HCEC 1CT (cell line): ENCODE measurements around the gene TMEM129.
A peak's percentile ranks its signal among the peaks of the same experiment; 100 is the strongest.

Source experiments
- DNase-seq: peaks from one replicate; pipeline ENCODE4 v3.0.0-alpha.2; 2017

Gene TMEM129

GRCh38 chr4:1743551-1743950 lies 22.4 kb upstream of the TMEM129 start:
- DNase-seq = no peak

- DNase-seq = no peak
Measured at GRCh38 chr4:1741208-1741607, 20.1 kb upstream of the TMEM129 start.

DNA sequence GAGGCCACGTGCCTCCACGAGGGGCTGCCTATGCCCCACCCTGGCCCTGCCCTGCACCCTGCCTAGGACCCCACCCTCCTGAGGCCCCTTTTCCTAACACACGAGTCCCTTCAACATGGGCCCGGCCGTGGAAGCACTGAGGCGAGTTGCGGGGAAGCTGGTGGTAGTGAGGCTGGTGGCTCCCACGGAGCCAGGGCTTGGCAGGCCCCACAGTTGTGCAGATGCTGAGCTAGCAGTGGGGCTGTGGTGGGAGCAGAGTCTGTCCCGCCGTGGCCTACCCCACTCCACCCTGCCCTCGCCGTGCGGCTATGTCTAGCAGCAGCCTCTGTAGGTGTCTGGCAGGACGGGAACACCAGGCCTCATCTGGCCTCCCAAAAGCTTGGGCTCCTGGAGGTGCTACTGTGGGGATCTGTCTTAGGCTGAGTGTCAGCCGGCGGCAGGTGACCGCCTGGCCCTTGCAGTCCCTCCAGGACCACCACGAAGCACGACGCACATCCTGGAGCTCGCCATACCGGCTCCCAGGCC lies 19.0 kb upstream of the TMEM129 start:
- DNase-seq = no peak

- no peak for DNase-seq
Measured at GRCh38 chr4:1739358-1739757, 18.2 kb upstream of the TMEM129 start.

DNA sequence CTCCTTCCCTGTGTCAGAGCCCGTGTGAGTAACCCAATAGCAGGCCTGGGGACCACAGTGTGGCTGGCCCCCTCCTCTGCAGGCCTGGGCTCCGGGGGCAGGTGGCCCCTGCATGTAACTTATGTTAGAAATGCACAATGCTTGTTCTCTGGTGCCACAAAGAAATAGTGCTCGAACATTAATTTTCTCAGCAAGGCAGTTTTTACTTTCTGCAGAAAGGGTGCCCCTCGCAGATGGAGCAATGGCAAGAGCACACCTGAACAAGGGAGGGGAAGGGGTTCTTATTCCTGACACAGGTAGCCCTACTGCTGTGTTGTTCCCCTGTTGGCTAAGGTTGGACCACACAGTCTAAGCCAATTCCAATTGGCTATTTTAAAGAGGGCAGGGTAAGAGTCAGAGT lies 17.3 kb upstream of the TMEM129 start:
- DNase-seq = no peak

GRCh38 chr4:1737666-1738065 lies 16.5 kb upstream of the TMEM129 start:
- no peak for DNase-seq

DNA sequence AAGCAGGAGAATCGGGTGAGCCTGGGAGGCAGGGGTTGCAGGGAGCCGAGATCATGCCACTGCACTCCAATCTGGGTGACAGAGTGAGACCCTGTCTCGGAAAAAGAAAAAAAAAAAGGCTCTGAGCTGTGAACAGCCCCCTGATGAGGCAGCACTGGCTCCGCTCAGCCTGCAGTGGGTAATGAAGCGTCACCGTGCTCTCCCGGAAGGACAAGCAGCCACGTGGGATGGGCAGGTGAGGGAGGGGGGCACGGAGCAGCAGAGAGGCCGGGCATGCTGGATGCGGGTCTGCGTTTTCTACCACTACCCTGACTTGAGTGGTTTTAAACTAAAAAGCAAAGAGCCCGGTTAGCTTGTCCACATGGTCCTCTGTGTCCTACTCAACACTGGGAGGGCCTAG lies 15.7 kb upstream of the TMEM129 start:
- no peak for DNase-seq

DNA sequence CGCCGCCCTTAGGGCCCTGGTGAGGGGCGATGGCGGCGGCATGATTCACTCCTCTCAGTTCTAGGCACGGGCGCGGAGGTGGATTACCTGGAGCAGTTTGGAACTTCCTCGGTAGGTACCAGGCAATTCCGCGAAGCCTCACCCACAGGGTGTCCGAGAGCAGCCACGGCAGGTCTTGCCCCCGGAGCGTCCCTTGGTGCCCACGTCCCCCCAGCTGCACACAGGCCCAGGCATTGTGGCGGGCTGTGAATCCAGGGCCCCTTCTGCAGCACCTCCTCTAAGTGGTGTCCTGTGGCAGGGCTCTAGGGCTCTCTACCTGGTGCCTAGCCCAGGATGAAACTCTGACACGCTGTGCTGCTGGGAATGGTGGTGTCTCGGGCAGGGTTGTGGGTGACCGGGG lies 14.1 kb upstream of the TMEM129 start:
- DNase-seq = no peak

DNA sequence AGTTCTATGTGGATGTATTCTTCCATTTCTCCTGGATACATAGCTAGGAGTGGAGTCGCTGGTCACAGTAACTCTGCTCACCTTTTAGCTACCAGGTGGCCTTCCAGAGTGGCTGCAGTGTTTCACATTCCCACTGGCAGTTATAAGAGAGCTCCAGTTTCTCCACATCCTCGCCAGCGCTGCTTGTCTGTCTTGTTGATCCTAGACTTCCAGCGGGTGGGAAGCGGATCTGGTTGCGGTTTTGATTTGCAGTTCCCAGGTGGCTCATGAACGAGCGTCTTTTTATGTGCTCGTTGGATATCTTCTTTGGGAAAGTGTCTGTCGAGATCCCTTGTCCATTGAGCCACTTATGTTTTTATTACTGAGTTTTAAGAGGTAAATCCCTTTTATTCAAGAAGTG lies 11.8 kb upstream of the TMEM129 start:
- no peak for DNase-seq

DNA sequence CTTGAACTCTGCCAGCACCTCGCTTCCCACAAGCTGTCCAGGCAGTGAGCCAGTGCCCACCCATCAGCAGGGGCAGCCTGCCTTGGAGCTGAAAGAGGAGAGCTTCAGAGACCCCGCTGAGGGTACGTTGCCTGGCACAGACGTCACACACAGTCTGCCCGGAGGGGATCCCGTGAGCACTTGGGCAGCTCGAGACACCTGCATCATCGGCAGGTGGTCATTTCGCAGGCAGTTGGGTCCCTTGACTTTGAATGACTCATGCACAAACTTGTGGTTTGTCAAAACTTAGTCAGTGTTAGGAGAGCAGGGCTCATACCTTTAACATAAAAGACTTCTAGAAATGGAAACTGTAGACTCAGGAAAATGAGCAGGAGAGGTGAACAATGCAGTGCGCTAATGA lies 10.1 kb upstream of the TMEM129 start:
- DNase-seq = no peak

DNA sequence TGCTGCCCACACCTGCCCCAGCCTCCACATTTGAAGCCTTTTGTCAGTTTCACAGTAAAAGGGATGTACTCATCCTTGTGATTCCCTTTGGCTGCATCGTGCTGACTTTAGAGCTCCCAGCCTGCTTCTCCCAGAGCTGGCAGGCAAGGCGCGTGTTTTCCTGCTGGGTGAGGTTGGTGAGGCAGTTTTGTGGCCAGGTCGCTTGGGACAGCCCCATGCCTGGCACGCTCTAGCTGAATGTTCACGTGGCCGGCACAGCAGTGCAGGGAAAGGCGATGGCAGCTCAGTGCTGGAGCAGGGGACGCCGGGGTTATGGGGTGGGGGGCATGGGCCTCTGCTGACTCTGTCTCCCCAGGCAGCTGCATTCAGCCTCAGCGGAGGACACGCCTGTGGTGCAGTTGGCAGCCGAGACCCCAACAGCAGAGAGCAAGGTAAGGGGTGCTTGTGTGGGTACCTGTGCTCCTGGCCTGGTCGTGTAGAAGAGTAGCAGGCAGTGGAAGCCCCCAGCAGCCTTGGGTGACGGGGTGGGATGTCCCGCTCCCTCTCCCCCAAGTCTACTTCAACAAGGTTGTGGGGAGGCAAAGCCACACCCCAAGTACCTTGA lies 9.5 kb upstream of the TMEM129 start:
- no peak for DNase-seq

DNA sequence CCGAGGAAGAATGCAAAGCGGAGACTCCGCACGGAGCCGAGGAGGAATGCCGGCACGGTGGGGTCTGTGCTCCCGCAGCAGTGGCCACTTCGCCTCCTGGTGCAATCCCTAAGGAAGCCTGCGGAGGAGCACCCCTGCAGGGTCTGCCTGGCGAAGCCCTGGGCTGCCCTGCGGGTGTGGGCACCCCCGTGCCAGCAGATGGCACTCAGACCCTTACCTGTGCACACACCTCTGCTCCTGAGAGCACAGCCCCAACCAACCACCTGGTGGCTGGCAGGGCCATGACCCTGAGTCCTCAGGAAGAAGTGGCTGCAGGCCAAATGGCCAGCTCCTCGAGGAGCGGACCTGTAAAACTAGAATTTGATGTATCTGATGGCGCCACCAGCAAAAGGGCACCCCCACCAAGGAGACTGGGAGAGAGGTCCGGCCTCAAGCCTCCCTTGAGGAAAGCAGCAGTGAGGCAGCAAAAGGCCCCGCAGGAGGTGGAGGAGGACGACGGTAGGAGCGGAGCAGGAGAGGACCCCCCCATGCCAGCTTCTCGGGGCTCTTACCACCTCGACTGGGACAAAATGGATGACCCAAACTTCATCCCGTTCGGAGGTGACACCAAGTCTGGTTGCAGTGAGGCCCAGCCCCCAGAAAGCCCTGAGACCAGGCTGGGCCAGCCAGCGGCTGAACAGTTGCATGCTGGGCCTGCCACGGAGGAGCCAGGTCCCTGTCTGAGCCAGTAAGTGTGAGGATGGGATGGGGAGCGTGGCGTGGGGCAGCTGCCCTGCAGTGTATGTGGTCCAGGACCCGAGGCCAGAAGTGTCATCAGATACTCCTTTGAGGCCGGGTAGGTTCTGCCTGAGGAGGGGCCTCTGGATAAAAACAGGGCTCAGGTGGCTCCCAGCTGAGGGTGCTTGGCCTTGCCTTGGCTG lies 7.2 kb upstream of the TMEM129 start:
- no peak for DNase-seq

- peak; percentile 88 for DNase-seq
Measured at GRCh38 chr4:1727117-1728031, 6.3 kb upstream of the TMEM129 start.

- DNase-seq = peak; percentile 54
Measured at GRCh38 chr4:1726146-1726934, 5.2 kb upstream of the TMEM129 start.

- no peak for DNase-seq
Measured at GRCh38 chr4:1725521-1725920, 4.4 kb upstream of the TMEM129 start.

DNA sequence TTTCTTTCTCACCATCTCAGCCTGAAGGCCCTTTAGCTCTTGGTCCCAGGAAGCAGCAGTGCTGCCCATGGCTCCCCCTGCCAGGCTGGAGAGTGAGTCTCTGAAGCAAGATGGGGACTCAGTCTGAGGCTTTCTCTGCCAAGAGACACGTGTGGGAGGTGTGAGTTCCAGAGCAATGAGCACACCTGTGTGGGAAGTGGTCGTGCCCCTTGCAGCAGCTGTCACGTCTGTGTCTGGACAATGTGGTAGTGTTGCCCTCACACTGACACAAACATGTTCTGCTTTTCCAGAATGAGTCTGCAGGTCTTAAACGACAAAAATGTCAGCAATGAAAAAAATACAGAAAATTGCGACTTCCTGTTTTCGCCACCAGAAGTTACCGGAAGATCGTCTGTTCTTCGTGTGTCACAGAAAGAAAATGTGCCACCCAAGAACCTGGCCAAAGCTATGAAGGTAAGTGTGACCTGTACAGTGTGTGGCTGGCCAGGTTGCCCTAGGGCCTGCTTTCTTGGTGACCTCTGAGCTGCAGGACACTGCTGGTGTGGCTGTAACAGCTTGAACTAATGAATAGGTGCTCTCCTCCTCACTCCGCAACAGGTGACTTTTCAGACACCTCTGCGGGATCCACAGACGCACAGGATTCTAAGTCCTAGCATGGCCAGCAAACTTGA lies 2.1 kb upstream of the TMEM129 start:
- no peak for DNase-seq

GRCh38 chr4:1722551-1723118 lies 1.5 kb upstream of the TMEM129 start:
- no peak for DNase-seq

GRCh38 chr4:1721666-1722550 lies 785 bp upstream of the TMEM129 start:
- DNase-seq = no peak

DNA sequence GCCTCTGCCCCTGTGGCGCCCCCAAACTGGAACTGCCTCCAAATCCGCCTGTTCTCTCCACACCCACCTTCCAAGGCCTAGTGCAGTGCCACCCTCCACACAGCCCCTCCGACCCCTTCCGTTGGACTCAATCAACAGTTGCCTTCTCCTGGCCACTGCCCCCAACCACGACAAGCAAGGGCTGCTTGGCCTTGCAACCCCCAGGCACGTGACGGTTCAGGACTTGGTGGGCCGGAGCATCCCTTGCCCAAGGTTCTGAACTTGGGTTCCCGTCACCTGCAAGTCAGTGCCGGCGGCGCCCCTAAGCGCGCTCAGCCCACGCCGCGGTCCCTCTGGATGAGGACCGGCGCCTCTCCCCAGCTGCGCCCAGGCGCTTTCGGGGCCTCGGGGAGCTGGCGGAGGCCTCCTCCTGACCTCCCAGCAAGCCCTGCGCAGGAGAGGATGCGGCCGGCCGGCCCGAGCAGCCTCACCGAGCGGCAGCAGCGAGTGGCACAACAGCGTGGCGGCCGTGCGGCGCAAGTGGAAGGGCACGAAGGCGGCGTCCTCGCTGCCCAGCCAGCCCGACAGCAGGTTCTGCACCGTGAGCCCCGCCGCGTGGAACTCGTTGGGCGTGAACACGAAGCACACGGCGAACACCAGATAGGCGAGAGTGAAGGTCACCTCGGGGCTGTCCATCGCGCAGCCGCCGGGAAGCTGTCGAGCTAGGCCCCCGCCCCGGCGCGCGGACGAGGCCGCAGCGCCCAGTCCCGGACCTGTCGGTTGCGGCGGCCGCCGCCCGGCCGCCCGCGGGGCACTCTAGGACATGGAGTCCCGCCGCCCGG lies 750 bp downstream of the TMEM129 start:
- DNase-seq = peak; percentile 22
